SK-N-SH treated with all-trans-retinoic acid at 6 μM for 48 hours (cell line): ENCODE measurements around the gene MAML3.

Source experiments
- ATAC-seq: fragments of 200-7000 bp; cut with Tn5 transposase; 3 replicates; pipeline ENCODE4 v1.9.1; 2020; ENCODE audit warnings: mild to moderate bottlenecking, moderate library complexity
- ARNTL ChIP-seq: fragments of 450-650 bp; formaldehyde crosslinking; IDR thresholded peaks from 2 replicates; pipeline ENCODE4 v1.5.0; 2020; ENCODE audit warnings: low read depth, mild to moderate bottlenecking, moderate library complexity, borderline replicate concordance
- BACH2 ChIP-seq: fragments of 250-450 bp; sonication (Bioruptor Pico); IDR thresholded peaks from 2 replicates; pipeline ENCODE4 v1.9.0; 2021; ENCODE audit warnings: mild to moderate bottlenecking, borderline replicate concordance
- CSDC2 ChIP-seq: fragments of 250-450 bp; sonication (Bioruptor Pico); IDR thresholded peaks from 2 replicates; pipeline ENCODE4 v1.5.0; 2020; ENCODE audit warnings: mild to moderate bottlenecking, moderate library complexity
- GLIS3 ChIP-seq: fragments of 250-450 bp; sonication (Bioruptor Pico); IDR thresholded peaks from 2 replicates; pipeline ENCODE4 v1.5.0; 2020; ENCODE audit warnings: mild to moderate bottlenecking, moderate library complexity
- ISL1 ChIP-seq: fragments of 250-450 bp; sonication (Bioruptor Pico); IDR thresholded peaks from 2 replicates; pipeline ENCODE4 v2.1.2; 2022; ENCODE audit warnings: mild to moderate bottlenecking, moderate library complexity
- OSR1 ChIP-seq: fragments of 250-450 bp; sonication (Bioruptor Pico); IDR thresholded peaks from 2 replicates; pipeline ENCODE4 v1.8.0; 2022; ENCODE audit warnings: moderate library complexity, mild to moderate bottlenecking, inconsistent platforms
- PPARA ChIP-seq: fragments of 250-450 bp; sonication (Bioruptor Pico); IDR thresholded peaks from 2 replicates; pipeline ENCODE4 v1.5.0; 2020; ENCODE audit warnings: mild to moderate bottlenecking, borderline replicate concordance
- SNAI2 ChIP-seq: fragments of 250-450 bp; sonication (Bioruptor Pico); IDR thresholded peaks from 2 replicates; pipeline ENCODE4 v1.5.0; 2020; ENCODE audit warnings: mild to moderate bottlenecking, moderate library complexity
- TCF4 ChIP-seq: fragments of 250-450 bp; sonication (Bioruptor Pico); IDR thresholded peaks from 2 replicates; pipeline ENCODE4 v1.8.0; 2021; ENCODE audit warnings: mild to moderate bottlenecking, moderate library complexity, borderline replicate concordance
- TOX ChIP-seq: fragments of 250-450 bp; sonication (Bioruptor Pico); IDR thresholded peaks from 2 replicates; pipeline ENCODE4 v1.8.0; 2021; ENCODE audit warnings: mild to moderate bottlenecking, moderate library complexity, borderline replicate concordance
- ZC3H10 ChIP-seq: fragments of 250-450 bp; sonication (Bioruptor Pico); IDR thresholded peaks from 2 replicates; pipeline ENCODE4 v1.5.1; 2021; ENCODE audit warnings: mild to moderate bottlenecking, moderate library complexity
- ZFP3 ChIP-seq: fragments of 250-450 bp; sonication (Bioruptor Pico); IDR thresholded peaks from 2 replicates; pipeline ENCODE4 v1.5.0; 2020; ENCODE audit warnings: mild to moderate bottlenecking, moderate library complexity
- ZFP30 ChIP-seq: fragments of 450-650 bp; formaldehyde crosslinking; IDR thresholded peaks from 2 replicates; pipeline ENCODE4 v1.5.0; 2022; ENCODE audit warnings: mild to moderate bottlenecking, moderate library complexity
- ZNF565 ChIP-seq: fragments of 450-650 bp; formaldehyde crosslinking; conservative IDR thresholded peaks from 2 replicates; pipeline ENCODE4 v1.5.0; 2020; ENCODE audit warnings: low read depth, mild to moderate bottlenecking, moderate library complexity
- ZNF70 ChIP-seq: fragments of 450-650 bp; formaldehyde crosslinking; IDR thresholded peaks from 2 replicates; pipeline ENCODE4 v1.5.0; 2020; ENCODE audit warnings: mild to moderate bottlenecking, moderate library complexity
- ZNF8 ChIP-seq: fragments of 450-650 bp; formaldehyde crosslinking; IDR thresholded peaks from 2 replicates; pipeline ENCODE4 v1.5.0; 2020; ENCODE audit warnings: mild to moderate bottlenecking, moderate library complexity
- TF ChIP-seq, protein P1 (sequence below): fragments of 250-450 bp; sonication (Bioruptor Pico); IDR thresholded peaks from 2 replicates; pipeline ENCODE4 v1.5.0; 2020; ENCODE audit warnings: mild to moderate bottlenecking, moderate library complexity
- TF ChIP-seq, protein P2 (sequence below): fragments of 250-450 bp; sonication (Bioruptor Pico); IDR thresholded peaks from 2 replicates; pipeline ENCODE4 v1.5.1; 2020; ENCODE audit warnings: low read depth, mild to moderate bottlenecking, moderate library complexity
- TF ChIP-seq, protein P3 (sequence below): fragments of 250-450 bp; sonication (Bioruptor Pico); IDR thresholded peaks from 2 replicates; pipeline ENCODE4 v1.8.0; 2020; ENCODE audit warnings: mild to moderate bottlenecking, moderate library complexity, borderline replicate concordance
- TF ChIP-seq, protein P4 (sequence below): fragments of 250-450 bp; sonication (Bioruptor Pico); IDR thresholded peaks from 2 replicates; pipeline ENCODE4 v1.5.1; 2021; ENCODE audit warnings: mild to moderate bottlenecking, moderate library complexity
- TF ChIP-seq, protein P5 (sequence below): fragments of 250-450 bp; sonication (Bioruptor Pico); IDR thresholded peaks from 2 replicates; pipeline ENCODE4 v1.8.0; 2021; ENCODE audit warnings: low read depth, mild to moderate bottlenecking, moderate library complexity, borderline replicate concordance

Gene MAML3

DNA sequence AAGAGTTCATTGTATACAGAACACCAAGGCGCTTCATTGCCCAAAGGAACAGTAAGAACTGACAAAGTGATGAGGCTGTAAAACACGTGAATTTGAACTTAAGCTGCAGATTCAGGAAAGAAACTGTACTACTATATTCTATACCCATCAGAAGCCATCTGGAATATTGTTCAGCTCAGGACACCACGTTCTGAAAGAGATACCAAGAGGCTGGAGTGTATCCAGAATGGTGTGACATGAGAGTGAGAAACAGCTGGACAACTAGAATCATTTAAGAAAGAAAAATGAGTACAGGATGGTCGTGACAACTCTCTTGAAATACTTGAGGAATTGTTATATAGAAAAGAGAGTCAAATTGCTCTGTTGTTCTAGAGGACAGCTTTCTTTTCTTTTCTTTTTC, 393.4 kb downstream of the MAML3 start:
- TF ChIP-seq GLIS3 (no peak), SNAI2 (CRISPR knock-in tag) (no peak), ARNTL (CRISPR knock-in tag) (no peak), ZNF565 (CRISPR knock-in tag) (no peak), ZNF70 (CRISPR knock-in tag) (no peak), OSR1 (no peak), ISL1 (CRISPR knock-in tag) (no peak), ZFP30 (CRISPR knock-in tag) (no peak), TCF4 (CRISPR knock-in tag) (no peak), ZC3H10 (CRISPR knock-in tag) (no peak), CSDC2 (no peak), ZFP3 (CRISPR knock-in tag) (no peak), TOX (CRISPR knock-in tag) (no peak)
- TF ChIP-seq, protein P1, sequence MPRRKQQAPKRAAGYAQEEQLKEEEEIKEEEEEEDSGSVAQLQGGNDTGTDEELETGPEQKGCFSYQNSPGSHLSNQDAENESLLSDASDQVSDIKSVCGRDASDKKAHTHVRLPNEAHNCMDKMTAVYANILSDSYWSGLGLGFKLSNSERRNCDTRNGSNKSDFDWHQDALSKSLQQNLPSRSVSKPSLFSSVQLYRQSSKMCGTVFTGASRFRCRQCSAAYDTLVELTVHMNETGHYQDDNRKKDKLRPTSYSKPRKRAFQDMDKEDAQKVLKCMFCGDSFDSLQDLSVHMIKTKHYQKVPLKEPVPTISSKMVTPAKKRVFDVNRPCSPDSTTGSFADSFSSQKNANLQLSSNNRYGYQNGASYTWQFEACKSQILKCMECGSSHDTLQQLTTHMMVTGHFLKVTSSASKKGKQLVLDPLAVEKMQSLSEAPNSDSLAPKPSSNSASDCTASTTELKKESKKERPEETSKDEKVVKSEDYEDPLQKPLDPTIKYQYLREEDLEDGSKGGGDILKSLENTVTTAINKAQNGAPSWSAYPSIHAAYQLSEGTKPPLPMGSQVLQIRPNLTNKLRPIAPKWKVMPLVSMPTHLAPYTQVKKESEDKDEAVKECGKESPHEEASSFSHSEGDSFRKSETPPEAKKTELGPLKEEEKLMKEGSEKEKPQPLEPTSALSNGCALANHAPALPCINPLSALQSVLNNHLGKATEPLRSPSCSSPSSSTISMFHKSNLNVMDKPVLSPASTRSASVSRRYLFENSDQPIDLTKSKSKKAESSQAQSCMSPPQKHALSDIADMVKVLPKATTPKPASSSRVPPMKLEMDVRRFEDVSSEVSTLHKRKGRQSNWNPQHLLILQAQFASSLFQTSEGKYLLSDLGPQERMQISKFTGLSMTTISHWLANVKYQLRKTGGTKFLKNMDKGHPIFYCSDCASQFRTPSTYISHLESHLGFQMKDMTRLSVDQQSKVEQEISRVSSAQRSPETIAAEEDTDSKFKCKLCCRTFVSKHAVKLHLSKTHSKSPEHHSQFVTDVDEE (CRISPR knock-in tag), result no peak
- TF ChIP-seq, protein P2, sequence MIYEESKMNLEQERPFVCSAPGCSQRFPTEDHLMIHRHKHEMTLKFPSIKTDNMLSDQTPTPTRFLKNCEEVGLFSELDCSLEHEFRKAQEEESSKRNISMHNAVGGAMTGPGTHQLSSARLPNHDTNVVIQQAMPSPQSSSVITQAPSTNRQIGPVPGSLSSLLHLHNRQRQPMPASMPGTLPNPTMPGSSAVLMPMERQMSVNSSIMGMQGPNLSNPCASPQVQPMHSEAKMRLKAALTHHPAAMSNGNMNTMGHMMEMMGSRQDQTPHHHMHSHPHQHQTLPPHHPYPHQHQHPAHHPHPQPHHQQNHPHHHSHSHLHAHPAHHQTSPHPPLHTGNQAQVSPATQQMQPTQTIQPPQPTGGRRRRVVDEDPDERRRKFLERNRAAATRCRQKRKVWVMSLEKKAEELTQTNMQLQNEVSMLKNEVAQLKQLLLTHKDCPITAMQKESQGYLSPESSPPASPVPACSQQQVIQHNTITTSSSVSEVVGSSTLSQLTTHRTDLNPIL (CRISPR knock-in tag), result no peak
- TF ChIP-seq, protein P3, sequence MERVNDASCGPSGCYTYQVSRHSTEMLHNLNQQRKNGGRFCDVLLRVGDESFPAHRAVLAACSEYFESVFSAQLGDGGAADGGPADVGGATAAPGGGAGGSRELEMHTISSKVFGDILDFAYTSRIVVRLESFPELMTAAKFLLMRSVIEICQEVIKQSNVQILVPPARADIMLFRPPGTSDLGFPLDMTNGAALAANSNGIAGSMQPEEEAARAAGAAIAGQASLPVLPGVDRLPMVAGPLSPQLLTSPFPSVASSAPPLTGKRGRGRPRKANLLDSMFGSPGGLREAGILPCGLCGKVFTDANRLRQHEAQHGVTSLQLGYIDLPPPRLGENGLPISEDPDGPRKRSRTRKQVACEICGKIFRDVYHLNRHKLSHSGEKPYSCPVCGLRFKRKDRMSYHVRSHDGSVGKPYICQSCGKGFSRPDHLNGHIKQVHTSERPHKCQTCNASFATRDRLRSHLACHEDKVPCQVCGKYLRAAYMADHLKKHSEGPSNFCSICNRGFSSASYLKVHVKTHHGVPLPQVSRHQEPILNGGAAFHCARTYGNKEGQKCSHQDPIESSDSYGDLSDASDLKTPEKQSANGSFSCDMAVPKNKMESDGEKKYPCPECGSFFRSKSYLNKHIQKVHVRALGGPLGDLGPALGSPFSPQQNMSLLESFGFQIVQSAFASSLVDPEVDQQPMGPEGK (CRISPR knock-in tag), result no peak
- ATAC-seq, result no peak

DNA sequence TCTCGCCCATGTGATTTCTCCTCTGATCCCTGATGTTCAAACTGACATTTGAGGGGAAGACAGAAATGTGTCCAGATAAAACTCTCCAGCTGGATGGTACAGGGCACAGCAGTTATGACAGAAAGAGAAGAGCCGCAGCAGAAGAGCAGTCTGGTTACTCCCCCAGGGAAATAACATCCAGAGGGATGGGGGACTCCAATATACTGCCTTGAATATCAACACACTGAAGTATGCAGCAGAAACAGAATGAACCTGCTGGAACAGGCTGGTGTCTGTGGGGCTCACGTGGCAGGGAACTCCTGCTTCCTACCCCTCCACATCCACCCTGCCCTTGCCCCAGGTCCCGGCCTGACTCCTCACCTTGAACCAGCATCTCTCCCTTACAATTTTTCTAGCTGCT, 394.9 kb downstream of the MAML3 start:
- ATAC-seq, result no peak
- no peak for TF ChIP-seq ISL1 (CRISPR knock-in tag)
- TF ChIP-seq TOX (CRISPR knock-in tag), result no peak
- no peak for TF ChIP-seq ZFP30 (CRISPR knock-in tag)
- TF ChIP-seq GLIS3, result no peak
- TF ChIP-seq, protein P1 (CRISPR knock-in tag), result no peak

DNA sequence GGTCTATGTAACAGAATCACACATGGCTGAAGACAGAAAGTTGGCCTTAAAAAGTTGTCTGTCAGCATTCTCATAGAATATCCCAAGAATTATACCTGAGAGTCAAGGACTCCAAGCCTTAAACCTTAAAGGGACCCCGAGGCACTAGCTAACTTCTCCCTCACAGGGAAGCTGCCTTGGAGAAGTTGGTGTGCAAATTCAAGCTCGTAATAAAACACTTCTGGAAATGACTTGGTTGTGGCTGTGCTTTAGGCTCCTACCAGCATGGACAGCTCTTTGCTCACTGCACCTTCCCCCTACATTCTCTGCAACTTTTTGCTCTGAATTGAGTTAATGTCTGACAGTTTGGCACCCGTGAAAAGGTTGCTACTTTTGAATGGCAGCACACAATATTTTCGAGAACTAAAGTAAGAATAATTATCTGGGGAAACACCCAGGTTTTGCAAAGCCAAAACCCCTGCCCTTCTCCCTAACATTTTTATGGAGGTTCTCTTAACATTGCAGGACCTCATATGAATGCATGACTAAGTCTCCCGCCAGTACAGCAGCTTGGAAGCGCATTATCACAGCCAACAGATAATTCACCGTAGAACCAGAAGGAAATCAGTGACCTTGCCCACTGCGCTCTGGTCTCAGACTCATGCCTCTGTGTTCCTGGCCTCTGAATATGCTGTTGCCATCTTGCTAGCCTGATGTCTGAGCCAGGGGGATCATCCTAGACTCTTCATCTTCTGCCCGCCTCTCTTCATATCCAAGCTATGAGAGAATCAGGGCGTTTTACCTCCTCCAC, 397.4 kb downstream of the MAML3 start:
- no peak for TF ChIP-seq BACH2
- TF ChIP-seq, protein P4, sequence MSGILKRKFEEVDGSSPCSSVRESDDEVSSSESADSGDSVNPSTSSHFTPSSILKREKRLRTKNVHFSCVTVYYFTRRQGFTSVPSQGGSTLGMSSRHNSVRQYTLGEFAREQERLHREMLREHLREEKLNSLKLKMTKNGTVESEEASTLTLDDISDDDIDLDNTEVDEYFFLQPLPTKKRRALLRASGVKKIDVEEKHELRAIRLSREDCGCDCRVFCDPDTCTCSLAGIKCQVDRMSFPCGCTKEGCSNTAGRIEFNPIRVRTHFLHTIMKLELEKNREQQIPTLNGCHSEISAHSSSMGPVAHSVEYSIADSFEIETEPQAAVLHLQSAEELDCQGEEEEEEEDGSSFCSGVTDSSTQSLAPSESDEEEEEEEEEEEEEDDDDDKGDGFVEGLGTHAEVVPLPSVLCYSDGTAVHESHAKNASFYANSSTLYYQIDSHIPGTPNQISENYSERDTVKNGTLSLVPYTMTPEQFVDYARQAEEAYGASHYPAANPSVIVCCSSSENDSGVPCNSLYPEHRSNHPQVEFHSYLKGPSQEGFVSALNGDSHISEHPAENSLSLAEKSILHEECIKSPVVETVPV (CRISPR knock-in tag), result no peak
- TF ChIP-seq ZFP30 (CRISPR knock-in tag), result no peak
- no peak for TF ChIP-seq CSDC2
- TF ChIP-seq, protein P1 (CRISPR knock-in tag), result no peak
- no peak for TF ChIP-seq PPARA
- TF ChIP-seq SNAI2 (CRISPR knock-in tag), result no peak
- TF ChIP-seq ZFP3 (CRISPR knock-in tag), result no peak
- TF ChIP-seq OSR1, result no peak
- no peak for TF ChIP-seq ZNF70 (CRISPR knock-in tag)
- no peak for TF ChIP-seq ZNF8 (CRISPR knock-in tag)
- TF ChIP-seq, protein P5, sequence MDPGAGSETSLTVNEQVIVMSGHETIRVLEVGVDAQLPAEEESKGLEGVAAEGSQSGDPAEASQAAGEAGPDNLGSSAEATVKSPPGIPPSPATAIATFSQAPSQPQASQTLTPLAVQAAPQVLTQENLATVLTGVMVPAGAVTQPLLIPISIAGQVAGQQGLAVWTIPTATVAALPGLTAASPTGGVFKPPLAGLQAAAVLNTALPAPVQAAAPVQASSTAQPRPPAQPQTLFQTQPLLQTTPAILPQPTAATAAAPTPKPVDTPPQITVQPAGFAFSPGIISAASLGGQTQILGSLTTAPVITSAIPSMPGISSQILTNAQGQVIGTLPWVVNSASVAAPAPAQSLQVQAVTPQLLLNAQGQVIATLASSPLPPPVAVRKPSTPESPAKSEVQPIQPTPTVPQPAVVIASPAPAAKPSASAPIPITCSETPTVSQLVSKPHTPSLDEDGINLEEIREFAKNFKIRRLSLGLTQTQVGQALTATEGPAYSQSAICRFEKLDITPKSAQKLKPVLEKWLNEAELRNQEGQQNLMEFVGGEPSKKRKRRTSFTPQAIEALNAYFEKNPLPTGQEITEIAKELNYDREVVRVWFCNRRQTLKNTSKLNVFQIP (CRISPR knock-in tag), result no peak
- no peak for TF ChIP-seq ZNF565 (CRISPR knock-in tag)
- TF ChIP-seq, all 23 proteins: peak for 0
- ATAC-seq, result no peak
